H1 (cell line): Measurements from ENCODE around the gene CD1B. TPM values are rescaled to one million over a fixed set of nuclear protein-coding genes. Genes with fewer than 3 reads are reported as not detected.

Source experiments
- CTCF ChIA-PET: fragments of 300-600 bp; sonication (Branson Sonifier 250); formaldehyde crosslinking; loops from one replicate; lab custom pipeline; 2021; ENCODE audit not compliant: partially characterized antibody; lab: Charles Lee
- POLR2A ChIA-PET: fragments of 300-600 bp; sonication (Branson Sonifier 250); formaldehyde crosslinking; loops from one replicate; lab custom pipeline; 2021; ENCODE audit warnings: inconsistent platforms; ENCODE audit not compliant: partially characterized antibody; lab: Charles Lee
- DNase-seq, 2 experiments: peaks; one replicate each; pipeline versions ENCODE4 v3.0.0 to v3.0.0-alpha.2; 2010 to 2022; ENCODE audit warnings: low spot score in 2 of 2, low read depth in 1 of 2, mixed read lengths in 1 of 2
- FAIRE-seq: peaks from 2 replicates; lab custom pipeline; 2011; peaks lifted over from hg19 to GRCh38; lab: Jason Lieb, UNC
- H2AFZ ChIP-seq: 2 replicates; pipeline ENCODE4 v1.8.1; 2012; ENCODE audit warnings: low read length, inconsistent platforms
- H2AK5ac ChIP-seq: 2 replicates; pipeline ENCODE4 v1.6.1; 2013; ENCODE audit warnings: low read depth, low read length
- H2BK120ac ChIP-seq: replicated peaks from 2 replicates; pipeline ENCODE3; 2013; ENCODE audit warnings: low read depth, low read length, inconsistent platforms
- H2BK12ac ChIP-seq: 2 replicates; pipeline ENCODE4 v1.6.1; 2013; ENCODE audit warnings: low read depth, low read length
- H2BK15ac ChIP-seq: 2 replicates; pipeline ENCODE4 v1.6.1; 2013; ENCODE audit warnings: low read length
- H2BK20ac ChIP-seq: 2 replicates; pipeline ENCODE4 v1.6.1; 2013; ENCODE audit warnings: low read length
- H2BK5ac ChIP-seq: 2 replicates; pipeline ENCODE4 v1.6.1; 2013; ENCODE audit warnings: low read depth, low read length
- H3K14ac ChIP-seq: 2 replicates; pipeline ENCODE4 v1.6.1; 2013; ENCODE audit warnings: inconsistent platforms; ENCODE audit not compliant: insufficient read length
- H3K18ac ChIP-seq: 2 replicates; pipeline ENCODE4 v1.6.1; 2013; ENCODE audit warnings: low read length; ENCODE audit errors: extremely low read depth
- H3K23ac ChIP-seq: 2 replicates; pipeline ENCODE4 v1.6.1; 2013; ENCODE audit warnings: inconsistent platforms; ENCODE audit not compliant: insufficient read length
- H3K23me2 ChIP-seq: 2 replicates; pipeline ENCODE4 v1.6.1; 2013; ENCODE audit warnings: low read depth, low read length
- H3K27ac ChIP-seq: 2 replicates; pipeline ENCODE4 v1.6.1; 2011; ENCODE audit warnings: low read depth, low read length, inconsistent platforms
- H3K27me3 ChIP-seq, 4 experiments: replicated peaks in 1 of 4; 1 replicate in 1 of 4; 2 replicates in 3 of 4; pipeline versions ENCODE4 v1.6.1 to v1.8.1; 2011 to 2013; ENCODE audit warnings: low read length in 3 of 4, mild to moderate bottlenecking in 3 of 4, inconsistent platforms in 2 of 4, mixed read lengths in 2 of 4, moderate library complexity in 1 of 4; ENCODE audit not compliant: control insufficient read depth in 3 of 4, insufficient read depth in 3 of 4; ENCODE audit errors: extremely low read depth in 1 of 4
- H3K36me3 ChIP-seq, 4 experiments: 2 replicates each; pipeline versions ENCODE4 v1.6.1 to v1.8.1; 2011 to 2013; ENCODE audit warnings: mild to moderate bottlenecking in 4 of 4, low read length in 3 of 4, moderate library complexity in 2 of 4, control low read depth in 1 of 4, inconsistent platforms in 1 of 4; ENCODE audit not compliant: insufficient read depth in 4 of 4, control insufficient read depth in 2 of 4
- H3K4ac ChIP-seq: replicated peaks from 2 replicates; pipeline ENCODE3; 2013; ENCODE audit warnings: low read length, low read depth, mixed read lengths, inconsistent platforms; ENCODE audit not compliant: insufficient read length
- H3K4me1 ChIP-seq, 4 experiments: replicated peaks in 1 of 4; 1 replicate in 1 of 4; 2 replicates in 3 of 4; pipeline versions ENCODE4 v1.6.1 to v1.8.1; 2011 to 2013; ENCODE audit warnings: low read length in 3 of 4, inconsistent platforms in 2 of 4, mixed read lengths in 1 of 4; ENCODE audit not compliant: insufficient read depth in 4 of 4, control insufficient read depth in 3 of 4
- H3K4me2 ChIP-seq, 2 experiments: 2 replicates each; pipeline versions ENCODE4 v1.6.1 to v1.8.1; 2011 to 2013; ENCODE audit warnings: low read depth in 2 of 2, low read length in 2 of 2, control low read depth in 1 of 2, inconsistent platforms in 1 of 2, mild to moderate bottlenecking in 1 of 2; ENCODE audit not compliant: insufficient read depth in 1 of 2
- H3K4me3 ChIP-seq, 4 experiments: fragments of 200-600, 300-600 bp in 1 of 4; sonication (generic), shearing (Covaris generic), sonication (Bioruptor Twin) in 1 of 4; 2 replicates each; pipeline versions ENCODE4 v1.5.1 to v1.8.1; 2011 to 2016; ENCODE audit warnings: low read length in 4 of 4, low read depth in 3 of 4, control low read depth in 2 of 4, inconsistent platforms in 2 of 4, mild to moderate bottlenecking in 2 of 4, mixed read lengths in 1 of 4, moderate library complexity in 1 of 4; ENCODE audit not compliant: insufficient read depth in 2 of 4; ENCODE audit errors: extremely low read depth in 1 of 4
- H3K56ac ChIP-seq: replicated peaks from 2 replicates; pipeline ENCODE3; 2013; ENCODE audit warnings: low read depth, mild to moderate bottlenecking, mixed read lengths, low read length, inconsistent platforms; ENCODE audit not compliant: insufficient read length
- H3K79me1 ChIP-seq: 2 replicates; pipeline ENCODE4 v1.6.1; 2013; ENCODE audit warnings: low read depth, low read length, control low read depth
- H3K79me2 ChIP-seq, 2 experiments: 2 replicates each; pipeline versions ENCODE4 v1.6.1 to v1.8.1; 2012 to 2013; ENCODE audit warnings: low read length in 2 of 2, mild to moderate bottlenecking in 2 of 2, inconsistent platforms in 1 of 2; ENCODE audit not compliant: insufficient read depth in 2 of 2, control insufficient read depth in 1 of 2
- H3K9ac ChIP-seq, 4 experiments: replicated peaks in 1 of 4; 1 replicate in 1 of 4; 2 replicates in 3 of 4; pipeline versions ENCODE4 v1.6.1 to v1.8.1; 2011 to 2013; ENCODE audit warnings: low read depth in 3 of 4, low read length in 3 of 4, control low read depth in 2 of 4, mild to moderate bottlenecking in 2 of 4, moderate library complexity in 2 of 4, inconsistent platforms in 1 of 4; ENCODE audit errors: extremely low read depth in 1 of 4
- H3K9me3 ChIP-seq, 2 experiments: 2 replicates each; pipeline versions ENCODE4 v1.6.1 to v1.8.1; 2012 to 2013; ENCODE audit warnings: mild to moderate bottlenecking in 2 of 2, moderate library complexity in 2 of 2, control low read depth in 1 of 2, inconsistent platforms in 1 of 2, low read depth in 1 of 2, low read length in 1 of 2, mixed read lengths in 1 of 2; ENCODE audit not compliant: insufficient read depth in 2 of 2
- H4K20me1 ChIP-seq, 2 experiments: replicated peaks in 1 of 2; 2 replicates each; pipeline versions ENCODE3 to v1.8.1; 2011 to 2013; ENCODE audit warnings: inconsistent platforms in 2 of 2, low read length in 2 of 2, mild to moderate bottlenecking in 1 of 2; ENCODE audit not compliant: insufficient read depth in 2 of 2, control insufficient read depth in 1 of 2
- H4K5ac ChIP-seq: 2 replicates; pipeline ENCODE4 v1.6.1; 2013; ENCODE audit warnings: low read length, low read depth, mixed read lengths, inconsistent platforms; ENCODE audit not compliant: insufficient read length
- H4K8ac ChIP-seq: 2 replicates; pipeline ENCODE4 v1.8.0; 2013; ENCODE audit warnings: mild to moderate bottlenecking, moderate library complexity, low read length, inconsistent platforms; ENCODE audit not compliant: insufficient read depth; ENCODE audit errors: extremely low read depth
- H4K91ac ChIP-seq: replicated peaks from 2 replicates; pipeline ENCODE3; 2013; ENCODE audit warnings: low read length, mixed read lengths, inconsistent platforms; ENCODE audit not compliant: insufficient read length
- ASH2L ChIP-seq: fragments of 200-600, 300-600 bp; sonication (generic); IDR thresholded peaks from one replicate; pipeline ENCODE4 v1.7.1; 2017; ENCODE audit warnings: low read length
- BACH1 ChIP-seq: IDR thresholded peaks from 2 replicates; pipeline ENCODE4 v1.6.1; 2012; ENCODE audit warnings: low read length, improper control_type of control experiment
- CHD1 ChIP-seq: IDR thresholded peaks from 2 replicates; pipeline ENCODE4 v1.6.1; 2012; ENCODE audit warnings: low read depth, low read length, improper control_type of control experiment
- CHD2 ChIP-seq: IDR thresholded peaks from 2 replicates; pipeline ENCODE4 v1.6.1; 2012; ENCODE audit warnings: low read length, improper control_type of control experiment
- GTF2F1 ChIP-seq: IDR thresholded peaks from 2 replicates; pipeline ENCODE4 v1.6.1; 2012; ENCODE audit warnings: low read depth, low read length, improper control_type of control experiment, borderline replicate concordance
- HDAC2 ChIP-seq, 2 experiments: fragments of 300-600 bp in 1 of 2; sonication (generic) in 1 of 2; IDR thresholded peaks; 2 replicates each; pipeline ENCODE4 v1.6.1; 2011 to 2012; ENCODE audit warnings: low read depth in 2 of 2, low read length in 2 of 2, mild to moderate bottlenecking in 2 of 2, moderate library complexity in 2 of 2, borderline replicate concordance in 1 of 2, inconsistent platforms in 1 of 2
- POU5F1 ChIP-seq: IDR thresholded peaks from 2 replicates; pipeline ENCODE4 v1.6.1; 2011; ENCODE audit warnings: low read depth, mild to moderate bottlenecking, low read length, moderate library complexity
- RAD21 ChIP-seq, 2 experiments: IDR thresholded peaks in 1 of 2; conservative IDR thresholded peaks in 1 of 2; 2 replicates each; pipeline ENCODE4 v1.6.1; 2011; ENCODE audit warnings: low read depth in 2 of 2, low read length in 2 of 2, improper control_type of control experiment in 1 of 2, inconsistent platforms in 1 of 2, mild to moderate bottlenecking in 1 of 2, moderate library complexity in 1 of 2
- SP1 ChIP-seq: IDR thresholded peaks from 2 replicates; pipeline ENCODE4 v1.6.1; 2011; ENCODE audit warnings: low read depth, low read length
- SP4 ChIP-seq: IDR thresholded peaks from 2 replicates; pipeline ENCODE4 v1.6.1; 2012; ENCODE audit warnings: low read length, inconsistent platforms
- SRF ChIP-seq: IDR thresholded peaks from 2 replicates; pipeline ENCODE4 v1.6.1; 2011; ENCODE audit warnings: mild to moderate bottlenecking, low read depth, low read length, moderate library complexity
- SUZ12 ChIP-seq: fragments of 200-600 bp; sonication (generic); IDR thresholded peaks from 2 replicates; pipeline ENCODE4 v1.6.1; 2012; ENCODE audit warnings: mild to moderate bottlenecking, inconsistent platforms, low read length, moderate library complexity, mixed read lengths
- TAF1 ChIP-seq: IDR thresholded peaks from 2 replicates; pipeline ENCODE4 v1.6.1; 2011; ENCODE audit warnings: mild to moderate bottlenecking, low read depth, low read length
- YY1 ChIP-seq: IDR thresholded peaks from 2 replicates; pipeline ENCODE4 v1.6.1; 2011; ENCODE audit warnings: low read depth, mild to moderate bottlenecking, low read length
- WGBS, 2 experiments: shearing (Covaris generic) in 1 of 2; methylation state at CpG; one replicate each; pipeline versions ENCODE4 v1.1.6 to v1.1.7; 2013 to 2015; ENCODE audit warnings: low lambda C conversion rate in 2 of 2, mixed read lengths in 2 of 2, inconsistent platforms in 1 of 2, low coverage in 1 of 2, missing lambda C conversion rate in 1 of 2; ENCODE audit not compliant: insufficient replicate concordance in 2 of 2, insufficient coverage in 1 of 2, insufficient read length in 1 of 2; ENCODE audit errors: extremely low coverage in 1 of 2, missing lambda C conversion rate in 1 of 2; 5-methylcytosine and 5-hydroxymethylcytosine counted together
- polyA plus RNA-seq, 7 experiments: library from polyadenylated mRNA; depleted of rRNA in 3 of 7; stranded (reverse) in 5 of 7; unstranded in 2 of 7; fragments of >200 nt in 5 of 7; fragments of 200-250 nt in 2 of 7; gene quantifications; 1 replicate in 5 of 7; 2 replicates in 1 of 7; 4 replicates in 1 of 7; pipeline versions ENCODE4 v1.2.1 to v1.2.3, GENCODE V29; 2011 to 2013; ENCODE audit warnings: missing spikeins in 2 of 7, mixed read lengths in 2 of 7
- total RNA-seq: library from RNA; stranded (reverse); fragmentation: NEBNext Ultra II Directional; extraction: Animal tissue kit (Norgen Biotek cat#: 25700); gene quantifications from 2 replicates; pipeline ENCODE4 v1.2.1, GENCODE V29; 2021
- TF ChIP-seq, protein P1 (sequence below): IDR thresholded peaks from 2 replicates; pipeline ENCODE4 v1.6.1; 2011; ENCODE audit warnings: low read length, improper control_type of control experiment

The CD1B gene
- total and polyA plus RNA-seq, 2 of the 8 experiments (the other 6 are each of a cell fraction or from before 2014, with no cell fraction given) = not detected

- TF ChIP-seq SP1 (no peak), SRF (no peak), POU5F1 (no peak), SUZ12 (no peak), TAF1 (no peak), SP4 (no peak), RAD21 (IDR thresholded peaks at IDR 0.05 in 1 of 2, conservative IDR thresholded peaks at IDR 0.05 in 1 of 2; ENCODE audit: low read depth in 2 of 2, low read length in 2 of 2) (no peak), BACH1 (no peak), GTF2F1 (no peak), CHD1 (no peak), HDAC2 (IDR thresholded peaks at IDR 0.05; ENCODE audit: borderline replicate concordance in 1 of 2, low read depth in 2 of 2, low read length in 2 of 2) (no peak), CHD2 (no peak), ASH2L (no peak), YY1 (no peak)
- TF ChIP-seq, protein P1, sequence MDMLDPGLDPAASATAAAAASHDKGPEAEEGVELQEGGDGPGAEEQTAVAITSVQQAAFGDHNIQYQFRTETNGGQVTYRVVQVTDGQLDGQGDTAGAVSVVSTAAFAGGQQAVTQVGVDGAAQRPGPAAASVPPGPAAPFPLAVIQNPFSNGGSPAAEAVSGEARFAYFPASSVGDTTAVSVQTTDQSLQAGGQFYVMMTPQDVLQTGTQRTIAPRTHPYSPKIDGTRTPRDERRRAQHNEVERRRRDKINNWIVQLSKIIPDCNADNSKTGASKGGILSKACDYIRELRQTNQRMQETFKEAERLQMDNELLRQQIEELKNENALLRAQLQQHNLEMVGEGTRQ = no peak
- no peak overlapping the region for H3K56ac ChIP-seq
- H3K27me3 ChIP-seq = no peaks in the 10 kb centered on the region
- H3K18ac ChIP-seq = no peak overlapping the region
- H3K14ac ChIP-seq = no peak overlapping the region
- H3K4me3 ChIP-seq = no peak overlapping the region
- H2AK5ac ChIP-seq = no peak overlapping the region
- no peak overlapping the region for H3K9ac ChIP-seq
- no peak overlapping the region for H3K4ac ChIP-seq
- CTCF ChIA-PET = no interaction called here
- H3K23ac ChIP-seq = no peak overlapping the region
- WGBS, 2 experiments = 89% methylated on average over 1 of the region's 1 CpG; no CpG with 5 or more reads in 1 of the 2 experiments
- FAIRE-seq (no peak), DNase-seq (no peak)
- no peak overlapping the region for H4K5ac ChIP-seq
- H4K91ac ChIP-seq = no peak overlapping the region
- no peak overlapping the region for H2BK120ac ChIP-seq
- H4K8ac ChIP-seq = no peak overlapping the region
- H2AFZ ChIP-seq = no peak overlapping the region
- no peak overlapping the region for H2BK12ac ChIP-seq
- no peaks in the 10 kb centered on the region for H4K20me1 ChIP-seq
- no peak overlapping the region for H2BK5ac ChIP-seq
- H3K27ac ChIP-seq = no peak overlapping the region
- no peaks in the 10 kb centered on the region for H3K36me3 ChIP-seq
- POLR2A ChIA-PET = no interaction called here
- H3K23me2 ChIP-seq = no peaks in the 10 kb centered on the region
- H3K79me1 ChIP-seq = no peaks in the 10 kb centered on the region
- H3K79me2 ChIP-seq = no peaks in the 10 kb centered on the region
- H3K4me1 ChIP-seq = no peaks in the 10 kb centered on the region
- H2BK20ac ChIP-seq = no peak overlapping the region
- no peak overlapping the region for H2BK15ac ChIP-seq
- no peaks in the 10 kb centered on the region for H3K9me3 ChIP-seq
- no peak overlapping the region for H3K4me2 ChIP-seq
Observed at GRCh38 chr1:158374860-158375259, 43.5 kb upstream of the CD1B start.
